SK-N-DZ (cell line): ENCODE measurements around the gene IL4I1.

Experiments
- DNase-seq: peaks from one replicate; pipeline ENCODE4 v3.0.0-alpha.2; 2015; ENCODE audit warnings: low spot score

The IL4I1 gene

GRCh38 chr19:49895566-49896297 lies 955 bp downstream of the IL4I1 start:
- no peak for DNase-seq

DNA sequence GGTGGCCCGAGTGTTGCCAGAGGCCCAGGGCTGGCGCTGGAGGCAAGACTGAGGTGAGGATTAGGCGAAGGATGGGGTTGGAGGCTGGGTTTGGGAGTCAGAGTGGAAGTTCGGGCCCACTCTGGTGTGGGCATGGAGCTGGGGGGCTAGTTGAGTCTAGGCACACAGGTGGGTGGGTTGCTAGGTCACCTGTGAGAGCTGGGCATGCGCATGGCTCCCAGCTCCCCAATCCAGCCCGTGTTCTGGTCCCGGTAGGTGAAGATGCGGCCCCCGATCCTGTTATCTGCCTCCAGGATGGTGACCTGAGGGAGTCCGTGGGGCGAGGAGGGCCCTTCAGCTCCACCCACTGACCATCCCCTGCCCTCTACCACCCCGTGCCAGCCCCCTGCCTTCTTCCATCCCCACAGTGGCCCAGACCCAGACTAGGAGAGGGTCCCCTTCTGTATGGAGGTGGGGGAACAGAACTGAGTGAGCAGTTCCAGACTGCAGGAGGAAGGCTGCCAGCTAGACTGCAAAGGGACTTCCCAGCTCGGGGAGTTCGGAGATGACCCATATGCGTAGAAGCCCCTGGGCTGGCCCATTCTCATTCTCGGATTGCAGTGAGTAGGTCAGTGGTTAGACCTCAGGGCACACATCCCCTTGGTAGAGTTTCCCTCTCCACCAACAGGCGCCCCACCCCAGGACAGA lies 1.7 kb downstream of the IL4I1 start:
- DNase-seq: no peak

DNA sequence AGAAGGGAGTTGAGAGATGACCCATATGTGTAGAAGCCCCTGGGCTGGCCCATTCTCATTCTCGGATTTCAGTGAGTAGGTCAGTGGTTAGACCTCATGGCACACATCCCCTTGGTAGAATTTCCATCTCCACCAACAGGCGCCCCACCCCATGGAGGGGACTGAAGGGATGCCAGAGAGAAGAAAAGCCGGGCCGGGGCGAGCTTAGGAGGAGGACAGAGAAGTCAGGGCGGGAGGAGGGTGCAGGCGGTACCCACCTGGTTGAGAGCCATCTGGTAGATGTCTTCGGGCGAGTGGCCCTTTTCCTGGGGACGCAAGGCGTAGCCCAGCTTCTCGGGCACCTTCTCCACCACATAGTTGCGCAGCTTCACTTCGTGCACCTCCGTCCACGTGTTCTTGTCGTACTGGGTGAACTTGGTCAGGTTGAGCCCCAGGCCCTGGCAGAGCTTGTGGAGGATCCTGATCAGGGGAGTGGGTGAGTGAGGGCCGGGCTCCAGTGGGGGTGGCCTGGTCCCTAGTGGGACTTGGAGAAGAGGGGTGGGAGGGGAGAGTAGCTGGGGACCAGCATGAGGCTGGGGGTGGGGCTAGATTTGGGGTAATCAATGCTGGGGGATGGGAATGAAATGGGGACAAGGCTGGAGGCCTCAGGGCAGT lies 2.5 kb downstream of the IL4I1 start:
- DNase-seq: no peak

- no peak for DNase-seq
Observed at GRCh38 chr19:49892716-49893115, 4.0 kb downstream of the IL4I1 start.

DNA sequence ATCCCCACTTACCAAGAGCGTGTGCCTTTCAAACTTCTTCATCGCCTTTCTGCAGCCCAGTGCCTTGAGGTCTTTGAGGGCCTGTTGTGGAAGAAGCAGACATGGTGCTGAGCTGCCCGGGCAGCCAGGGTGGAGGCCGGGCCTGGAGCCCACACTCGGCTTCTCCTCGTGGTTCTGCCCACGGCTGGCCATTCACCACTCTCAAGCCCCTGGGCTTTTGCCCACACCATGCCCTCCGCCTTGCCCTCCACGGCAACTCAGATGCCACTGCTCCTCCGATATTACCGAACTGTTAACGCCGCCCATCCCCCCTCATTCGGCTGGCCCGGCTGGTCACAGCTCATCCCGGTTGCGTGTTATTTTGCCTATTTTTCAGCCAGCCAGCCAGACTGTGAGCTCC lies 5.3 kb downstream of the IL4I1 start:
- DNase-seq: no peak

- DNase-seq: no peak
Observed at GRCh38 chr19:49890349-49891311, 6.1 kb downstream of the IL4I1 start.

DNA sequence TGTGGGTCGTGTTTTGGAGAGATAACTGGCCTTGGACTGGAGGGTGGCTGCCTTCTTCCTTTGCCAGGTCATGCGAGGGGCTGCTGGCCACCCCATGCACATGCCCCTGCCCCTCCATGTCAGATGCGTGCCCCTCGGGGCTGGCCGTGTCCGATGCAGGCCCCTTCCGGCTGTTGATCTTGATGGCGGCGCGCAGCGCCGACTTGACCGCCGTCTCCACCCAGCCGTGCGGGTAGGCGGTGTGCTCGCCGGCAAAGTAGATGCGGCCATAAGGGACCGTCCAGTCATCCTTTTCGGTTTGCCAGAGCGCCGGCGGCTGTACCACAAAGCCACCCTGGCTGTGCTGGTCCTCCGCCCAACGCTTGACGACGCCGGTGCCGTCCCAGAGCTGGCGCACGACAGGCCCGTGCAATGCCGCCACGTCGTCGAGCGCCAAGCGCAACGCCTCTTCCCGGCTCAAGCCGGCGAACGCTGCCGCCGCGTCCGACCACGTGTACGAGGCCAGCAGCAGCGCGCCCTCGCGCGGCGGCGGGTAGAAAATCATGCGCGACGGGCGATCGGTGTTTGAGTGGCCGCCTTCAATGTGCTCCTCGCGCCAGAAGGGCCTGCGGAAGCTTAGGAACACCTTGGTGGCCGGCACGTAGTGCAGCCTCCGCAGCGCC lies 6.9 kb downstream of the IL4I1 start:
- no peak for DNase-seq

DNA sequence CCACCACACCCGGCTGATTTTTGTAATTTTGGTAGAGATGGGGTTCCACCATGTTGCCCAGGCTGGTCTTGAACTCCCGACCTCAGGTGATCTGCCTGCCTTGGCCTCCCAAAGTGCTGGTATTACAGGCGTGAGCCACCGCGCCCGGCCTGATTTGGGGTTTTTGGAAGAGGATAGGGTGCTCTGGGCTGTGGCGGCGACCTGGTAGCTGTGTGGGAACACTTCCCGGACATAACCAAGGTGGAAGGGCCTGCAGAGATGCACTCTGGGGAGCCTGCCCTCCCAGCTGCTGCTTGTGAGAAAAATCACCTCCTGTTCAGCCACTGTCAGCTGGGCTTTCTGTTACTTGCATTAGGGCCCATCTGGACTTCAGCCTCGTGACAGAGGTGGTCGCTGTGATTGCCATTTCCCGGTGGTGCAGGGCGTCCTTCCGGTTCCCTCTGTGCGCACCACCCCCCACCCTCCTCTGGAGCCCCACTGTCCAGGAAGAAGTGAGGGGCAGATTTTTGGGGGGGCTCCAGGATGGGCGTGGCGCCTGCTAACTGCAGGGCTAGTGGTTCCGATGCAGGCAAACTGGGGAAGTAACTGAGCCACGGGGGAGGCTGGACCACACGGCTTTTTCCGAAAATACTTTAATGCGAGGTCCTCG lies 7.5 kb downstream of the IL4I1 start:
- no peak for DNase-seq

- no peak for DNase-seq
Observed at GRCh38 chr19:49888510-49888824, 8.2 kb downstream of the IL4I1 start.

DNA sequence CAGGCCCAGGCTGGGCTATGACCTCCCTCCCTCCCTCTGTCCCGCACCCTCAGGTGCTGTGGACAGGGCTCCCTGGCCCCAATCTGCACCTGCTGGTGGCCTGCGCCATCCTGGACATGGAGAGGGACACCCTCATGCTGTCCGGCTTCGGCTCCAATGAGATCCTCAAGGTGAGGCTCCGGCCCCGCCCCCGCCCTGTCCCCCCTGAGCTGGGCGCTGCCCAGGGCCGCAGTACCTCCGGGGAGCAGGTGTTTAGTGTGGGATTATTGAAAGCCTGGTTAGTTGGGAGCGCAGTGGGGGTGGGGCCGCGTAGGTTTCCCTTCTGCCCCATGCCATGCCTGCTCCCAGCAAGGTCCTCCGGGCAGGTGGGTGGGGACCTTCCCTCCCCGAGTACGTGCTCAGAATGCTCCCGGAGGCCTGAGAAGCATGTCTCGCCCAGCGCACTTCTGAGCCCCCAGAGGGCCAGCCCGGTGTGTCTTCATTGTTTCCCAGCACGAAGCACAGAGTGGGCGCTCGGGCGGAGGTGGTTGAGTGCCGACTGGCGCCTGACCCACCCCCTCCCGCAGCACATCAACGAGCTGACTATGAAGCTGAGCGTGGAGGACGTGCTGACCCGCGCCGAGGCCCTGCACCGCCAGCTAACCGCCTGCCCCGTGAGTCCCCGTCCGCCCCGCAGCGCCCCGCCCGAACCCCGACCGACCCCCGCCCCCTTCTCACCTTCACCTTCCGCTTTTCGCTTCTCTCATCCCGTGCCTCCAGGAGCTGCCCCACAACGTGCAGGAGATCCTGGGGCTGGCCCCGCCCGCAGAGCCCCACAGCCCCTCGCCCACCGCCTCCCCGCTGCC lies 8.8 kb downstream of the IL4I1 start:
- no peak for DNase-seq

GRCh38 chr19:49887037-49887664 lies 9.5 kb downstream of the IL4I1 start:
- no peak for DNase-seq

DNA sequence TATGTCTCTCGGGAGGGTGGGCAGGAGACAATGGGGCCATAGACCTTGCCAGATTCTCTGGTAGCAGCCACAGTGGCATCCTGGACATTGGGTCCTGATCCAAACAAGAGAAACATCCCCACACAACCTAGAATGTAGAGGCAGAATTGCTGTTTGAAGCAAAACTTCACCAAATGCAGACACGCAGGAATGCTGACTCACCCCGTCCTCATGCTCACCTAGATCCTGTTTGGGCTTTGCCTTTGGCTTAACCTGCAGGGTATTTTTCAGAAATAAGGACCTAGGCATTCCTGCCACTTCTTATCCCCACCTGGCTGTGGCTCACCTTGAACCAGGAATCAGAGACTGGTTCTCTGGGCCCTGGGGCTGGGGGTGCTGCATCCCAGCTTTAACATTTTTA lies 11.9 kb downstream of the IL4I1 start:
- DNase-seq: no peak

DNA sequence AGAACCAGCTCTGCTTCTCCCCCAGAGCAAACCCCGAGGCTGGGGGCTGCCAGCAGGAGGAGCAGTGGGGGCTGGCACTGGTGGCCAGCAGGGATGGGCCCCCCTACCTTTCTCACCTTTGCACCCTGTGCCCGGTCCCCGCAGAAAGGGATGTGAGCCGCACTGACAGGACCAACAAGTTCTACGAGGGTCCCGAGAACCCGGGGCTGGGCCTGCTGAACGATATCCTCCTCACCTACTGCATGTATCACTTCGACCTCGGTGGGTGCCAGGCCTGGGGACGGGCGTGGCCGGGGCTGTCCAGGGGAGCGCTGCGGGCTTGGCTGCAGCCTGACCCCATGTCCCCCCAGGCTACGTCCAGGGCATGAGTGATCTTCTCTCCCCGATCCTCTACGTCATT lies 12.6 kb downstream of the IL4I1 start:
- DNase-seq: no peak

GRCh38 chr19:49883094-49883493 lies 13.6 kb downstream of the IL4I1 start:
- no peak for DNase-seq

GRCh38 chr19:49882643-49883042 lies 14.0 kb downstream of the IL4I1 start:
- no peak for DNase-seq

DNA sequence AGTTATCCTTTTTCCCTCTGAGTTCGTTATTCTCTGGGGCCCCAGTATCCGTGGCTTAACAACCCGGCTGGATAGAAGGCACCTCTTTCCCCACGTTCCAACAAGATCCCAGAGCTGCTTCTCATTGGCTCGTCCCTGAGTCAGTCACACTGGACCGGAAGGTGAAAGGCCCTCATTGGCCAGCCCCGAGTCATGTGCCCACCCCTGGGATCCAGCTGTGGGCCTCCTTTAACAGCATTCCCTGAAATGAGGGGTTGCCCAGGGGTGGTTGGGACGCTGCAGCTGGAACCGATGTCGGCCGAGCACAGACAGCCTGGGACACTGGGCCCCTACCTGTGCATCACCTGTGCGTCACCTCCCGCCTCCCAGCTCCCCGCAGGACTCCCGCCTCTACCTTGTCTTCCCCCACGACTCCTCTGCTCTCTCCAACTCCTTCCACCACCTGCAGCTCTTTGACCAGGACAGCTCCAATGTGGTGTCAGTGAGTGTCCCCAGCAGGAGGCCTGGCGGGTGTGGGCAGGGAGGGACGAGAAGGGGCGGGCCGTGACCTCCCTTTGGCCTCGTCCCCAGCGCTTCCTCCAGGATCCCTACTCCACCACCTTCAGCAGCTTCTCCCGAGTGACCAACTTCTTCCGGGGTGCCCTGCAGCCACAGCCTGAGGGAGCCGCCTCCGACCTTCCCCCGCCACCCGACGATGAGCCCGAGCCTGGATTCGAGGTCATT lies 14.9 kb downstream of the IL4I1 start:
- DNase-seq: no peak

GRCh38 chr19:49881186-49881585 lies 15.5 kb downstream of the IL4I1 start:
- DNase-seq: no peak

DNA sequence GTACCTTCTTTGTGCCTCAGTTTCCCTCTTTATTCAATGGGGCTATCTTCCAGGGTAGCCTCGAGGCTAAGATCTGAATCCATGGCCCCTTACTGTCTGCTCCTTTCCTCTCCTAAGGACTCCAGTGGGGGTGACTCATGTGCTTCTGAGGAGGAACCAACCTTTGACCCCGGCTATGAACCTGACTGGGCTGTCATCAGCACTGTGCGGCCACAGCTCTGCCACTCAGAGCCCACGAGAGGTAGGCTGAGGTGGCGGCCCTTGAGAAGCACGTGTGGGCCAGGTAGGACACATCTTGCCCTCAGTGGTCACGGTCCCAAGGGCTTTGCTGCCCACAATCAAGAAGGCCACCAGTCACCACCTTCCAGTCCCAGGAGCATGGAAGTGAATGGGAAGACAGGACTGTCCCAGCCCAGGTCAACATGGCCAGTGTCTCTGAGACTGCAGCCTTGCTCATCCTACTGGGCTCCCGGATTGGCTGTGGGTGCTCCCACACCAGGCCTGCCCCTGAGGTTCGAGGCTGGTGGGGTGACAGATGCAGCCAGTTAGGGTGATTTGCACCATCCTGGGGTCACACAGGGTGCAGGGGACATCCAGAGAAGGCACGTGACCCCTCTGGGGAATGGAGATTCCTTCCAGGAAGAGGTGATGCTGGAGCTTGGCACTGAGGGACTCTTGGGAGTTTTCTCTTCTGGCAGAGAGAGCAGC lies 16.4 kb downstream of the IL4I1 start:
- DNase-seq: no peak
